Keratinocyte (primary cell): ENCODE results near the gene CHRNA1. TPM values are rescaled to one million over a fixed set of nuclear protein-coding genes. Genes with fewer than 3 reads are reported as not detected.

Experiments
- DNase-seq: peaks from one replicate; pipeline ENCODE4 v3.0.0-alpha.2; 2011; ENCODE audit warnings: low read depth, missing footprints, low spot score
- FAIRE-seq: peaks from 2 replicates; lab custom pipeline; 2011; peaks lifted over from hg19 to GRCh38; lab: Jason Lieb, UNC
- H2AFZ ChIP-seq: 2 replicates; pipeline ENCODE4 v1.6.0; 2012; ENCODE audit warnings: low read length, control low read depth, inconsistent platforms; ENCODE audit not compliant: control insufficient read depth
- H3K27ac ChIP-seq: 2 replicates; pipeline ENCODE4 v1.5.1; 2011; ENCODE audit warnings: low read length; ENCODE audit not compliant: control insufficient read depth, insufficient read depth
- H3K27me3 ChIP-seq: 3 replicates; pipeline ENCODE4 v1.6.0; 2011; ENCODE audit warnings: low read length; ENCODE audit not compliant: control insufficient read depth, insufficient read depth; ENCODE audit errors: extremely low read depth
- H3K36me3 ChIP-seq, 2 experiments: 2 replicates in 1 of 2; 3 replicates in 1 of 2; pipeline ENCODE4 v1.5.1; 2011; ENCODE audit warnings: low read length in 2 of 2, mild to moderate bottlenecking in 1 of 2; ENCODE audit not compliant: control insufficient read depth in 2 of 2, insufficient read depth in 2 of 2; ENCODE audit errors: extremely low read depth in 1 of 2
- H3K4me1 ChIP-seq: 3 replicates; pipeline ENCODE4 v1.5.1; 2011; ENCODE audit warnings: low read length; ENCODE audit not compliant: control insufficient read depth, insufficient read depth; ENCODE audit errors: extremely low read depth
- H3K4me2 ChIP-seq: 3 replicates; pipeline ENCODE4 v1.6.0; 2011; ENCODE audit warnings: low read depth, low read length; ENCODE audit not compliant: control insufficient read depth, insufficient read depth; ENCODE audit errors: extremely low read depth
- H3K4me3 ChIP-seq, 3 experiments: fragments of 200-600 bp in 1 of 3; sonication (generic) in 1 of 3; 2 replicates in 2 of 3; 3 replicates in 1 of 3; pipeline ENCODE4 v1.5.1; 2011 to 2016; ENCODE audit warnings: low read length in 3 of 3, mild to moderate bottlenecking in 3 of 3, control low read depth in 2 of 3, inconsistent platforms in 1 of 3, low read depth in 1 of 3, mixed read lengths in 1 of 3, mixed run types in 1 of 3, moderate library complexity in 1 of 3; ENCODE audit not compliant: control insufficient read depth in 2 of 3, insufficient read depth in 2 of 3; ENCODE audit errors: extremely low read depth in 1 of 3
- H3K79me2 ChIP-seq: 2 replicates; pipeline ENCODE4 v1.6.0; 2012; ENCODE audit warnings: low read length; ENCODE audit not compliant: control insufficient read depth, insufficient read depth
- H3K9ac ChIP-seq: 3 replicates; pipeline ENCODE4 v1.6.0; 2011; ENCODE audit warnings: low read length; ENCODE audit not compliant: control insufficient read depth, insufficient read depth; ENCODE audit errors: extremely low read depth
- H3K9me1 ChIP-seq: 3 replicates; pipeline ENCODE4 v1.6.0; 2011; ENCODE audit warnings: low read length; ENCODE audit not compliant: control insufficient read depth, insufficient read depth; ENCODE audit errors: extremely low read depth
- H3K9me3 ChIP-seq: 2 replicates; pipeline ENCODE4 v1.5.1; 2012; ENCODE audit warnings: low read depth, low read length; ENCODE audit not compliant: control insufficient read depth
- H4K20me1 ChIP-seq: 3 replicates; pipeline ENCODE4 v1.6.0; 2011; ENCODE audit warnings: low read length; ENCODE audit not compliant: control insufficient read depth, insufficient read depth; ENCODE audit errors: extremely low read depth
- EZH2 ChIP-seq: IDR thresholded peaks from one replicate; pipeline ENCODE4 v1.6.1; 2012; ENCODE audit warnings: inconsistent platforms, mild to moderate bottlenecking, low read length, moderate library complexity
- dilution Hi-C: fragments of 300-500 bp; cut with MboI; formaldehyde crosslinking; loops from one replicate; pipeline ENCODE4 v1.7.0; 2020; ENCODE audit warnings: low sequenced_read_pairs; ENCODE audit not compliant: extremely low pct_ligation_motif_present
- polyA plus RNA-seq, 5 experiments: library from polyadenylated mRNA; depleted of rRNA in 3 of 5; stranded (reverse) in 3 of 5; stranded (forward) in 1 of 5; unstranded in 1 of 5; fragments of >200 nt; gene quantifications; 1 replicate in 1 of 5; 2 replicates in 3 of 5; 3 replicates in 1 of 5; pipeline versions ENCODE4 v1.2.1 to v1.2.3, GENCODE V29; 2011 to 2012; ENCODE audit warnings: missing spikeins in 2 of 5, low read depth in 1 of 5, low replicate concordance in 1 of 5
- TF ChIP-seq, protein P1 (sequence below), 3 experiments: IDR thresholded peaks in 1 of 3; conservative IDR thresholded peaks in 1 of 3; optimal IDR thresholded peaks in 1 of 3; 2 replicates in 2 of 3; 3 replicates in 1 of 3; pipeline versions ENCODE3 to v1.5.1; 2011; ENCODE audit warnings: low read length in 3 of 3, mild to moderate bottlenecking in 3 of 3, moderate library complexity in 2 of 3, control low read depth in 1 of 3, inconsistent platforms in 1 of 3; ENCODE audit not compliant: insufficient read depth in 2 of 3; ENCODE audit errors: extremely low read depth in 1 of 3

Gene CHRNA1
- polyA plus RNA-seq, 1 donor (not counting 4 experiments of a cell fraction or from before 2014, with no cell fraction given): not detected

DNA sequence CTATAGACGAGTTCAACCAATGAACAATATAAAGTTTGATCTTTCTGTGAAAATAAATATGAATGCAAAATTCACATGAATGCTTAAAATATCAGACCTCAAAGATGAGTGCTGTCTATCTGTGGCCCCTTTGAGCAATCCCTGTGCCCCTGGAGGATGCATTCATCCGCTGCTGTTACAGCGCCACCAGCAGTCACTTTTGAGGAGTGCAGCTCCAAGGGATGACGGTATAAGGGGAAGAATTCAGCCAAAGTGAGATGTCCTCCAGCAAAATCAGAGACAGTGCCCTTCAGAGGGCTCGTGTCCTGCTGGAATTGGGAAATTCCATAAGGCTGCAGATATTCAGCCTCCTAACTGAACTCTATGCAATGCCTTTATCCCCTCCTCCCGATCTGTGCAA, 12.0 kb upstream of the CHRNA1 start:
- FAIRE-seq (no peak), DNase-seq (no peak)
- no peaks in the 10 kb centered on the region for H4K20me1 ChIP-seq
- H3K27me3 ChIP-seq: no peaks in the 10 kb centered on the region
- no peaks in the 10 kb centered on the region for H3K79me2 ChIP-seq
- no peak overlapping the region for H3K9ac ChIP-seq
- H3K27ac ChIP-seq: no peak overlapping the region
- H3K9me3 ChIP-seq: no peaks in the 10 kb centered on the region
- H3K4me2 ChIP-seq: no peak overlapping the region
- TF ChIP-seq, protein P1, sequence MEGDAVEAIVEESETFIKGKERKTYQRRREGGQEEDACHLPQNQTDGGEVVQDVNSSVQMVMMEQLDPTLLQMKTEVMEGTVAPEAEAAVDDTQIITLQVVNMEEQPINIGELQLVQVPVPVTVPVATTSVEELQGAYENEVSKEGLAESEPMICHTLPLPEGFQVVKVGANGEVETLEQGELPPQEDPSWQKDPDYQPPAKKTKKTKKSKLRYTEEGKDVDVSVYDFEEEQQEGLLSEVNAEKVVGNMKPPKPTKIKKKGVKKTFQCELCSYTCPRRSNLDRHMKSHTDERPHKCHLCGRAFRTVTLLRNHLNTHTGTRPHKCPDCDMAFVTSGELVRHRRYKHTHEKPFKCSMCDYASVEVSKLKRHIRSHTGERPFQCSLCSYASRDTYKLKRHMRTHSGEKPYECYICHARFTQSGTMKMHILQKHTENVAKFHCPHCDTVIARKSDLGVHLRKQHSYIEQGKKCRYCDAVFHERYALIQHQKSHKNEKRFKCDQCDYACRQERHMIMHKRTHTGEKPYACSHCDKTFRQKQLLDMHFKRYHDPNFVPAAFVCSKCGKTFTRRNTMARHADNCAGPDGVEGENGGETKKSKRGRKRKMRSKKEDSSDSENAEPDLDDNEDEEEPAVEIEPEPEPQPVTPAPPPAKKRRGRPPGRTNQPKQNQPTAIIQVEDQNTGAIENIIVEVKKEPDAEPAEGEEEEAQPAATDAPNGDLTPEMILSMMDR (optimal IDR thresholded peaks at IDR 0.05 in 1 of 3, IDR thresholded peaks at IDR 0.05 in 1 of 3, conservative IDR thresholded peaks at IDR 0.05 in 1 of 3; ENCODE audit: extremely low read depth in 1 of 3, insufficient read depth in 2 of 3, low read length in 3 of 3): peak; percentile 39 to 53 (median 53)
- no peak for TF ChIP-seq EZH2
- no peak overlapping the region for H3K4me3 ChIP-seq
- peaks cover 9% of the 10 kb centered on the region for H3K4me1 ChIP-seq
- H3K36me3 ChIP-seq: no peaks in the 10 kb centered on the region
- H2AFZ ChIP-seq: no peak overlapping the region
- no peaks in the 10 kb centered on the region for H3K9me1 ChIP-seq
- dilution Hi-C loops: no loop called here

DNA sequence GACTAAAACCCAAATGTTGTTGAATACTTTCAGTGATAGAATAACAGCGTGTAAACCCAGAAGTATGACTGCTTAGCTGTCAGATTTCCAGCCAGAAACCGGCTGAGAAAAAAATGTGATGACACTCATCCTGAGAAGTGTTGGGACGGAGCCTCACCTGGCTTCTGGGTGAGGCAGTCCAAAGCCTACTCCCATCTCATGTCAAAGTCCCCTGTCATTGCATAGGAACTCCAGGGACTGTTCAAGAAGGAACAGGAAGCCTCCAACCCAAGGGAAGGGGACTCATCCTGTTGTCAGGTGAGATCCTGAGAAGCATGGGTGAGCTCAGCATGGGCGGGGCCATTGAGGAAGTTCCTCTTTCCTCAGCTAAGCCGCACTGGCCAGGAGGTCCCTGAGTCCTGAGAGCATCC, 11.3 kb upstream of the CHRNA1 start:
- Histone ChIP-seq H4K20me1 (no peaks in the 10 kb centered on the region), H3K9ac (no peak overlapping the region), H3K4me2 (peak overlapping the region; percentile 16), H3K36me3 (no peaks in the 10 kb centered on the region), H3K79me2 (no peaks in the 10 kb centered on the region), H3K9me3 (no peaks in the 10 kb centered on the region), H2AFZ (peak overlapping the region; percentile 56), H3K27ac (no peak overlapping the region), H3K27me3 (no peaks in the 10 kb centered on the region), H3K9me1 (no peaks in the 10 kb centered on the region), H3K4me3 (no peak overlapping the region), H3K4me1 (peaks cover 9% of the 10 kb centered on the region)
- DNase-seq (peak; percentile 46), FAIRE-seq (no peak)
- no peak for TF ChIP-seq EZH2
- TF ChIP-seq, protein P1 (optimal IDR thresholded peaks at IDR 0.05 in 1 of 3, IDR thresholded peaks at IDR 0.05 in 1 of 3, conservative IDR thresholded peaks at IDR 0.05 in 1 of 3; ENCODE audit: extremely low read depth in 1 of 3, insufficient read depth in 2 of 3, low read length in 3 of 3): no peak
- dilution Hi-C loops: no loop called here
